Measurements from ENCODE around the gene PDHX.
"Not testable (repeated sequence)": the region's sequence is repeated elsewhere in the genome, so short reads cannot be mapped to it uniquely, and the experiment has no call there.

PDHX gene

DNA sequence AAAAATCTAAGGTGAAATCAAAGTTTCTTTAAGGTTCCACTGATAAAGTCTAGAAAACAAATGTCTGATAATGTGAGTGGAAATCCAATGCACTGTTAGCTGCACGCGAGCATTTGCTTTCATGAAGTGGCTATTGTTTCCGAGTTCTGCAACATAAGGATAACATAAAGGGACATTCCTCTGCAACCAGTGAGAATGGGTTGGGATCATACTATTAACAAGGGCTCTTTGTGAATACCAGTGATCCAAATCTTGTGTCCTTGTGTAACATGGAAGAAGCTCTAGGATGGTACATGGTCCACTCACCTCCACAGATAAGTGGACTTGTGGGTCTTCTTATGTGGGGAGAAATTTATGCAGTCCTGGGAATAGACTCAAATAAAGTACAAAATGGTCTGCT is 24.8 kb upstream of the PDHX start:
- no peak overlapping the region for H3K9ac ChIP-seq (ENCODE audit: low read depth in 1 of 2, low read length in 2 of 2)
- H3K4me3 ChIP-seq (ENCODE audit: low read depth in 1 of 2, low read length in 2 of 2) = no peak overlapping the region
- no peak overlapping the region for H3K27ac ChIP-seq (ENCODE audit: low read depth, low read length)
- H3K4me1 ChIP-seq (ENCODE audit: control insufficient read depth in 1 of 2, insufficient read depth in 2 of 2, low read length in 2 of 2) = no peaks in the 10 kb centered on the region
- no peaks in the 10 kb centered on the region for H3K27me3 ChIP-seq (ENCODE audit: control insufficient read depth in 1 of 2, insufficient read depth in 2 of 2, low read length in 2 of 2)
- peaks cover 0 to 2% of the 10 kb centered on the region in 2 donors for H3K9me3 ChIP-seq (ENCODE audit: control insufficient read depth in 1 of 2, low read length in 2 of 2)
- H3K36me3 ChIP-seq (ENCODE audit: control insufficient read depth in 1 of 2, insufficient read depth in 2 of 2, low read length in 2 of 2) = peaks cover 4 to 6% of the 10 kb centered on the region in 2 donors

DNA sequence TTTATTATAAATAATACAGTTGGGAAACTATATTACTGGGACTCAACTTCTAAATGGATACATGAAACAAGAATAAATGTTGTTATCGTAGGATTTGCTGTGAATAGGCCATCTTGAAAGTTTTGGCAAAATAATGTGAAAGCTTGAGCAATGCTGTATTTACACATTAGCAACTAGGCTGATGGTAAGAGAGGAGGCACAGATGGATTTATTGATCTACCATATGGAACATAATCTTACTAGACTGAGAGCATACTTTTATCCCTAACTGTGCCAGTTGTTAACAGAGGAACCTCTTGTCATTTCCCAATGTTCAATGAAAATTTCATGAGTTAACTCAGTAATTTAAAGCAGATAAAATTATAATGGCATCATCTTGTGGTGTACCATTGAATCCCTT is 23.0 kb upstream of the PDHX start:
- H3K9me3 ChIP-seq (ENCODE audit: control insufficient read depth in 1 of 2, low read length in 2 of 2) = peaks cover 10 to 14% of the 10 kb centered on the region in 2 donors
- peaks cover 0 to 6% of the 10 kb centered on the region in 2 donors for H3K36me3 ChIP-seq (ENCODE audit: control insufficient read depth in 1 of 2, insufficient read depth in 2 of 2, low read length in 2 of 2)
- no peak overlapping the region for H3K9ac ChIP-seq (ENCODE audit: low read depth in 1 of 2, low read length in 2 of 2)
- no peak overlapping the region for H3K4me3 ChIP-seq (ENCODE audit: low read depth in 1 of 2, low read length in 2 of 2)
- H3K27ac ChIP-seq (ENCODE audit: low read depth, low read length) = no peak overlapping the region
- H3K27me3 ChIP-seq (ENCODE audit: control insufficient read depth in 1 of 2, insufficient read depth in 2 of 2, low read length in 2 of 2) = no peaks in the 10 kb centered on the region
- no peaks in the 10 kb centered on the region for H3K4me1 ChIP-seq (ENCODE audit: control insufficient read depth in 1 of 2, insufficient read depth in 2 of 2, low read length in 2 of 2)

DNA sequence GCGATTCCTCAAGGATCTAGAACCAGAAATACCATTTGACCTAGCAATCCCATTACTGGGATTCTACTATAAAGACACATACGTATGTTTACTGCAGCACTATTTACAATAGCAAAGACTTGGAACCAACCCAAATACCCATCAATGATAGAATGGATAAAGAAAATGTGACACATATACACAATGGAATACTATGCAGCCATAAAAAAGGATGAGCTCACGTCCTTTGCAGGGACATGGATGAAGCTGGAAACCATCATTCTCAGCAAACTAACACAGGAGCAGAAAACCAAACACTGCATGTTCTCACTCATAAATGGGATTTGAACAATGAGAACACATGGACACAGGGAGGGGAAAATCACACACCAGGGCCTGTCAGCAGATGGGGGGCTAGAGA is 20.2 kb upstream of the PDHX start:
- H3K9ac ChIP-seq (ENCODE audit: low read depth in 1 of 2, low read length in 2 of 2); H3K27me3 ChIP-seq (ENCODE audit: control insufficient read depth in 1 of 2, insufficient read depth in 2 of 2, low read length in 2 of 2); H3K36me3 ChIP-seq (ENCODE audit: control insufficient read depth in 1 of 2, insufficient read depth in 2 of 2, low read length in 2 of 2); H3K4me3 ChIP-seq (ENCODE audit: low read depth in 1 of 2, low read length in 2 of 2); H3K27ac ChIP-seq (ENCODE audit: low read depth, low read length); H3K4me1 ChIP-seq (ENCODE audit: control insufficient read depth in 1 of 2, insufficient read depth in 2 of 2, low read length in 2 of 2): not testable (repeated sequence)
- H3K9me3 ChIP-seq (ENCODE audit: control insufficient read depth in 1 of 2, low read length in 2 of 2) = peaks cover 31 to 39% of the 10 kb centered on the region in 2 donors

DNA sequence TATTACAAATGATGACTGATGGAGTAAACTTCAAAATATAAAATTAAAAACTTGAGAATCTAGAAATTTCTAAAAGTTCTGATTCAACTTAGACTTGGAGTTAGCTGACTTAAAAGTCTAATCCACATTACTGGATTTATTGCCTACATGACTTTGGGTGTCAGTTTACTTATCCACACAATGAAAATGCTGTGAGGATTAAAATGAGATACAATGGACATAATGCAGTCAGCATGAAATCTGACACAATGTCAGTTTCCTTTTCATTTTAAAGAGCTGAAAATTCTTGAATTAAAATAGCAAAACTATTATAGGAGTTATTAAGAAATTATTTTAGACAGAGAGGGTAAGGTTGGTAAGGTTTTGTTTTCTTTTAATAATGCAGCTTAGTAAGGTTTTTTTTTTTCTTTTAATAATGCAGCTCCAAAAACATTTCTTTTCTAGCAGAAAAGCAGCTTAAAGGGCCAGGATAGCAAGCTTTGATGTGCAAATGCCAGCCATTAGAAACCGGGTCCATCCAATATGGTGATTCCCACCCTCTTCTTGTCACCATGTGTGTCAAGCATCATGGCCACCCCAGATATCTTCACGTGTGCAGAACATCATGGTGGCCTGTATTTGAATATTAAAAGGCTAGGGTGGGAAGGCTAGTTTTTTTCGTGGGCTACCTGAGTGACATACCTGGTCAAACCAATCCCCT is 19.1 kb upstream of the PDHX start:
- H3K27me3 ChIP-seq (ENCODE audit: control insufficient read depth in 1 of 2, insufficient read depth in 2 of 2, low read length in 2 of 2) = no peaks in the 10 kb centered on the region
- peaks cover 35 to 45% of the 10 kb centered on the region in 2 donors for H3K9me3 ChIP-seq (ENCODE audit: control insufficient read depth in 1 of 2, low read length in 2 of 2)
- no peak overlapping the region for H3K27ac ChIP-seq (ENCODE audit: low read depth, low read length)
- H3K4me3 ChIP-seq (ENCODE audit: low read depth in 1 of 2, low read length in 2 of 2) = no peak overlapping the region
- peaks cover 0 to 7% of the 10 kb centered on the region in 2 donors for H3K36me3 ChIP-seq (ENCODE audit: control insufficient read depth in 1 of 2, insufficient read depth in 2 of 2, low read length in 2 of 2)
- no peak overlapping the region for H3K9ac ChIP-seq (ENCODE audit: low read depth in 1 of 2, low read length in 2 of 2)
- no peaks in the 10 kb centered on the region for H3K4me1 ChIP-seq (ENCODE audit: control insufficient read depth in 1 of 2, insufficient read depth in 2 of 2, low read length in 2 of 2)

DNA sequence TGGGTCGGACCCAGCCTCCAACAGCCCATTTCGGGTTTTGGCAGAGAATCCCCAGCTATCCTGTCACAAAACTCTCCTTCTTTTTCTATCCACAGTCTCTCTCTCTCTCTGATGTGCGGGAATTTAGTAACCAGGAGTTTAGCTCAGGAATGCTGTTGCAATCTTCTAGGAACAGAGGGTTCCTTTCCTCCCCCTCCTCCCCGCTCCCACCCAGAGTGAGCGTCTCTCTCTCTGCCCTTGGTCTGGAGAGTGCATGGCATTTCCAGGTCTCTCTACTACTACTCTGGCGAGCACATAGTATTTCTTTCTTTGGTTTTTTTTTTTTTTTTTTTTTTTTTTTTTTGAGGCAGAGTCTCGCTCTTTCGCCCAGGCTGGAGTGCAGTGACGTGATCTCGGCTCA is 17.9 kb upstream of the PDHX start:
- Histone ChIP-seq H3K36me3 (ENCODE audit: control insufficient read depth in 1 of 2, insufficient read depth in 2 of 2, low read length in 2 of 2) (peaks cover 0 to 12% of the 10 kb centered on the region in 2 donors), H3K4me1 (ENCODE audit: control insufficient read depth in 1 of 2, insufficient read depth in 2 of 2, low read length in 2 of 2) (no peaks in the 10 kb centered on the region), H3K9ac (ENCODE audit: low read depth in 1 of 2, low read length in 2 of 2) (no peak overlapping the region), H3K9me3 (ENCODE audit: control insufficient read depth in 1 of 2, low read length in 2 of 2) (peaks cover 35 to 45% of the 10 kb centered on the region in 2 donors), H3K27me3 (ENCODE audit: control insufficient read depth in 1 of 2, insufficient read depth in 2 of 2, low read length in 2 of 2) (no peaks in the 10 kb centered on the region), H3K4me3 (ENCODE audit: low read depth in 1 of 2, low read length in 2 of 2) (no peak overlapping the region), H3K27ac (ENCODE audit: low read depth, low read length) (no peak overlapping the region)

DNA sequence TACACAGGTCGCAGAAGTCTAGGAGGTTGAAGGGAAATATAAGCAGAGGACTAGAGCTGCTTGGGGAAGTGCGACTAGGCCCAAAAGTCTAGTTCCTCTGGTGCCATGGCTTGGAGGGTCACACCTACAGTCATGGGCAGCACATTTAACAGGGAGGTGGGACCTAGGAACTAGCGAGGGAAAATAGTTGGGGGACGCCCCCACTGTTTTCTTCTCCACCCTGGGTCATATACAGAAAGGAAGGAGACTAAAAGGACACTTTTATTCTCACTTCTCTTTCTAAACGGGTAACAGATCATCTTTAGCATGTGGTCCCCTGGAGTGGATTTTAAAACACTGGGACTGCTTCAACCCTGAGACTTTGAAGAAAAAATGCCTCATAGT is 16.8 kb upstream of the PDHX start:
- Histone ChIP-seq H3K9ac (ENCODE audit: low read depth in 1 of 2, low read length in 2 of 2) (no peak overlapping the region), H3K27ac (ENCODE audit: low read depth, low read length) (no peak overlapping the region), H3K9me3 (ENCODE audit: control insufficient read depth in 1 of 2, low read length in 2 of 2) (peaks cover 35 to 45% of the 10 kb centered on the region in 2 donors), H3K4me1 (ENCODE audit: control insufficient read depth in 1 of 2, insufficient read depth in 2 of 2, low read length in 2 of 2) (peaks cover 3 to 4% of the 10 kb centered on the region in 2 donors), H3K27me3 (ENCODE audit: control insufficient read depth in 1 of 2, insufficient read depth in 2 of 2, low read length in 2 of 2) (no peaks in the 10 kb centered on the region), H3K4me3 (ENCODE audit: low read depth in 1 of 2, low read length in 2 of 2) (peak overlapping the region in 1 of 2 donors; percentile 5), H3K36me3 (ENCODE audit: control insufficient read depth in 1 of 2, insufficient read depth in 2 of 2, low read length in 2 of 2) (peaks cover 0 to 12% of the 10 kb centered on the region in 2 donors)

DNA sequence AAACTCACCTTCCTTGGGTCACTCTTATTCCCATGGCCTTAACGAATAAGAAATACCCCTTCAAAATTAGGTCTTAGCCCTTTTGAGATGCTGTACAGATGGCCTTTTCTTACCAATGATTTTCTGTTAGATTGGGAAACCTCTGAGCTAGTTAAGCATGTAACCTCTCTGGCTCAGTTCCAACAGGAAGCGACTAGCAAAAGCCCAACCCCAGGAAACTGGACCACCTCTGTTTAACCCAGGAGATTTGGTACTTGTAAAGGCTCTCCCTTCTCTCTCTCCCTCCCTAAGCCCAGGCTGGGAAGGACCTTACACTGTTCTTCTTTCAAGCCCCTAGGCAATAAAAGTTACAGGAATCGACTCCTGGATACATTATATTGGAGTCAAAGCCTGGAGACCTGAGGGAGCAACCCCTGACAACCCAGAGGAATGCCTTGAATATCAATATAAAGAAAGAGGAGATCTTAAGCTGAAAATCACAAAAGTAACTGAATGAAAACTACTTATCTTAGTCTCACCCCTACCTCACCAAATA is 11.9 kb upstream of the PDHX start:
- Histone ChIP-seq H3K27ac (ENCODE audit: low read depth, low read length) (no peak overlapping the region), H3K27me3 (ENCODE audit: control insufficient read depth in 1 of 2, insufficient read depth in 2 of 2, low read length in 2 of 2) (no peaks in the 10 kb centered on the region), H3K9me3 (ENCODE audit: control insufficient read depth in 1 of 2, low read length in 2 of 2) (peaks cover 18 to 24% of the 10 kb centered on the region in 2 donors), H3K9ac (ENCODE audit: low read depth in 1 of 2, low read length in 2 of 2) (no peak overlapping the region), H3K4me1 (ENCODE audit: control insufficient read depth in 1 of 2, insufficient read depth in 2 of 2, low read length in 2 of 2) (peaks cover 8 to 14% of the 10 kb centered on the region in 2 donors), H3K4me3 (ENCODE audit: low read depth in 1 of 2, low read length in 2 of 2) (no peak overlapping the region), H3K36me3 (ENCODE audit: control insufficient read depth in 1 of 2, insufficient read depth in 2 of 2, low read length in 2 of 2) (peaks cover 0 to 12% of the 10 kb centered on the region in 2 donors)

DNA sequence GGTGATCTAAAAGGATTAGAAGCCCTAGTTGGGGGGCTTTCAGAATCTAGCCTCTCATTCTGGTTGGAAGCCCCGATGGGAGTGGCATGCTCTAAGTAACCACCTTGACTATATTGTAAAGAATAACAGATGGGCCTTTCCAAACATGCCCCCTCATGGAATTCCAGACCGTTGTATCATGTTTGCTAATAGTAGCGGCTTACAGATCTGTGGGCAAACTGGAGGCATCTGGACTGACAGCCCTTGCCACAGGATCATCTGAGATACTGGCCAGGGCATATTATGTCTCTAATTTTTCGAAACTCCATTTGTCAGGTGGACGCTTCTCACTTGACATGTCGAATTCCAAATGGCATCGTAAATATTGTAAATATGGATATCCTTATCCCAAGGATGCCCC is 10.8 kb upstream of the PDHX start:
- Histone ChIP-seq H3K9ac (ENCODE audit: low read depth in 1 of 2, low read length in 2 of 2) (no peak overlapping the region), H3K27me3 (ENCODE audit: control insufficient read depth in 1 of 2, insufficient read depth in 2 of 2, low read length in 2 of 2) (no peaks in the 10 kb centered on the region), H3K36me3 (ENCODE audit: control insufficient read depth in 1 of 2, insufficient read depth in 2 of 2, low read length in 2 of 2) (peaks cover 0 to 9% of the 10 kb centered on the region in 2 donors), H3K4me3 (ENCODE audit: low read depth in 1 of 2, low read length in 2 of 2) (no peak overlapping the region), H3K4me1 (ENCODE audit: control insufficient read depth in 1 of 2, insufficient read depth in 2 of 2, low read length in 2 of 2) (peaks cover 8 to 22% of the 10 kb centered on the region in 2 donors), H3K9me3 (ENCODE audit: control insufficient read depth in 1 of 2, low read length in 2 of 2) (peaks cover 6 to 12% of the 10 kb centered on the region in 2 donors), H3K27ac (ENCODE audit: low read depth, low read length) (no peak overlapping the region)

DNA sequence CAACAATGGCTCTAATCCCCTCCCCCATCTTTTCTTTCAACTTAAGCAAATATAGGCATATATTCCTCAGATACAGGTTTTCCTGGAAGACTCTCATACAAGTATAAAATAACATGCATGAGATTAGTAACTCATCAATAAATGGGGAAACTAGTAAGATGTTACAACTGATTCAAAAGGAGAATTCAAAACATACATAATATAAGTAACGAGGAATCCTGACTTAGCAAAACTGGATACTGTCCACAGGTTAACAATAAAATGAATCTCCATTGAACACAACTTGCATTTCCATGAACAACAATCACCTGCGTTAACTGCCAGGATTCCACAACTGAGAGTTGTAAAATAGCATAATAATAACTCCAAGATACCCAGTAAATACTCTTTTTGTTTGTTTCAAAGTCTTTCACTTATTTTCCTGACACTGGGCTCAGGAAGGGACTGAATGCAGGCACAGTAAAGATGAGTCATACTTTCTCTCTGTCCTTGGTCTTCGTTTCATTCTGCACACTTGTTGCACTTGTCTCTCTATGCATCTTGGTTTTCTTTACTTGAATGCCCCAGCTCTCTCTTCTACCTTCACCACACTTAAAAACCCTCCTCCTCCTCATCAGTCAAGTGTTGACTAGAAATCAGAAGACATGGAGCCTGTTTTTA is 8.4 kb upstream of the PDHX start:
- H3K9me3 ChIP-seq (ENCODE audit: control insufficient read depth in 1 of 2, low read length in 2 of 2) = no peaks in the 10 kb centered on the region
- peaks cover 8 to 27% of the 10 kb centered on the region in 2 donors for H3K4me1 ChIP-seq (ENCODE audit: control insufficient read depth in 1 of 2, insufficient read depth in 2 of 2, low read length in 2 of 2)
- H3K9ac ChIP-seq (ENCODE audit: low read depth in 1 of 2, low read length in 2 of 2) = no peak overlapping the region
- H3K36me3 ChIP-seq (ENCODE audit: control insufficient read depth in 1 of 2, insufficient read depth in 2 of 2, low read length in 2 of 2) = peaks cover 0 to 4% of the 10 kb centered on the region in 2 donors
- H3K27ac ChIP-seq (ENCODE audit: low read depth, low read length) = no peak overlapping the region
- no peak overlapping the region for H3K4me3 ChIP-seq (ENCODE audit: low read depth in 1 of 2, low read length in 2 of 2)
- no peaks in the 10 kb centered on the region for H3K27me3 ChIP-seq (ENCODE audit: control insufficient read depth in 1 of 2, insufficient read depth in 2 of 2, low read length in 2 of 2)

DNA sequence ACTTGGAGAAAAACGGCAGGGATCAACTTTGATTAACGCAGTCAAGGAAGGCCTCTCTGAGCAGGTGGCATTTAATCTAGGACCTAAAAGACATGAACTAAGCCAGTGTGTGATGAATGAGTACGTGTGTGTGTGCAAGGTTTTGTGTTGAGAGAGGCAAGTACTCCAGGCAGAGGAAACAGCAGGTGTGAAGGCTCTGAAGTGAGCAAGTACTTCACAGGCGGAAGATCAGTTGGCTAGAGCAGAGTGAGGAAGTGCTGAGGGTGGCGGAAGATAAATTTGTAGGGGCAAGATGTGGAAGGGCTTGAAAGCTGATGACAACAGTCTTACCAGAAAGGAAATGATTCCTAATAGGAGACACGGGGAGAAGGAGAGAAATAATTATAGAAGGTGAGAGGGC is 7.0 kb upstream of the PDHX start:
- Histone ChIP-seq H3K9me3 (ENCODE audit: control insufficient read depth in 1 of 2, low read length in 2 of 2) (no peaks in the 10 kb centered on the region), H3K9ac (ENCODE audit: low read depth in 1 of 2, low read length in 2 of 2) (no peak overlapping the region), H3K36me3 (ENCODE audit: control insufficient read depth in 1 of 2, insufficient read depth in 2 of 2, low read length in 2 of 2) (no peaks in the 10 kb centered on the region), H3K4me3 (ENCODE audit: low read depth in 1 of 2, low read length in 2 of 2) (no peak overlapping the region), H3K27ac (ENCODE audit: low read depth, low read length) (no peak overlapping the region), H3K4me1 (ENCODE audit: control insufficient read depth in 1 of 2, insufficient read depth in 2 of 2, low read length in 2 of 2) (peaks cover 7 to 25% of the 10 kb centered on the region in 2 donors), H3K27me3 (ENCODE audit: control insufficient read depth in 1 of 2, insufficient read depth in 2 of 2, low read length in 2 of 2) (no peaks in the 10 kb centered on the region)

Data from duodenal mucosa (tissue), 2 donors.